Measurements from ENCODE around the gene ALDH5A1. TPM values are rescaled to one million over a fixed set of nuclear protein-coding genes. Genes with fewer than 3 reads are reported as not detected.
A peak's percentile ranks its signal among the peaks of the same experiment; 100 is the strongest.

The ALDH5A1 gene
- total and polyA plus RNA-seq, 2 of the 13 experiments (the other 11 are each of a cell fraction or from before 2014, with no cell fraction given), result 12.8 to 32.5 TPM

GRCh38 chr6:24583463-24584381, 89.0 kb downstream of the ALDH5A1 start (continued):
- TF ChIP-seq NFAT5 (CRISPR knock-in tag; IDR thresholded peaks at IDR 0.05), result no peak
- TF ChIP-seq MTF1 (CRISPR knock-in tag; IDR thresholded peaks at IDR 0.05), result no peak
- no peak for TF ChIP-seq KAT2B (IDR thresholded peaks at IDR 0.05; ENCODE audit: borderline replicate concordance, low read depth, low read length)
- TF ChIP-seq IKZF5 (CRISPR knock-in tag; IDR thresholded peaks at IDR 0.05), result 0 out of 2 replicates have a peak, but pooled peaks have one; percentile 48
- no peak for TF ChIP-seq SALL1 (CRISPR knock-in tag; IDR thresholded peaks at IDR 0.05)
- 0 out of 2 replicates have a peak, but pooled peaks have one; percentile 28 for TF ChIP-seq SMAD3 (CRISPR knock-in tag; IDR thresholded peaks at IDR 0.05)
- TF ChIP-seq HMGXB4 (CRISPR knock-in tag; IDR thresholded peaks at IDR 0.05; ENCODE audit: borderline replicate concordance in 1 of 2, low read depth in 1 of 2), result 0 out of 4 replicates have a peak, but pooled peaks of 1 of the 2 experiments have one; percentile 22
- no peak for TF ChIP-seq TFDP2 (CRISPR knock-in tag; IDR thresholded peaks at IDR 0.05)
- no peak for TF ChIP-seq DMAP1 (CRISPR knock-in tag; IDR thresholded peaks at IDR 0.05)
- no peak for TF ChIP-seq KLF6 (CRISPR knock-in tag; IDR thresholded peaks at IDR 0.05)
- no peak for TF ChIP-seq ZNF724P (CRISPR knock-in tag; IDR thresholded peaks at IDR 0.05; ENCODE audit: borderline replicate concordance)

Measured in HepG2 (cell line).